Measurements from ENCODE around the gene TGFBR3L. TPM values are rescaled to one million over a fixed set of nuclear protein-coding genes. Genes with fewer than 3 reads are reported as not detected.
A peak's percentile ranks its signal among the peaks of the same experiment; 100 is the strongest.

The TGFBR3L gene
- total and polyA plus RNA-seq, 2 of the 8 experiments (the other 6 are each of a cell fraction or from before 2014, with no cell fraction given) = 3.1 to 3.7 TPM

- peak; percentile 0 for TF ChIP-seq SAP30 (IDR thresholded peaks at IDR 0.05; ENCODE audit: insufficient read depth, insufficient replicate concordance, low read length)
- no peak for TF ChIP-seq CHD2 (IDR thresholded peaks at IDR 0.05; ENCODE audit: low read length)
- no peak for TF ChIP-seq MAX (IDR thresholded peaks at IDR 0.05)
- TF ChIP-seq, protein P1, sequence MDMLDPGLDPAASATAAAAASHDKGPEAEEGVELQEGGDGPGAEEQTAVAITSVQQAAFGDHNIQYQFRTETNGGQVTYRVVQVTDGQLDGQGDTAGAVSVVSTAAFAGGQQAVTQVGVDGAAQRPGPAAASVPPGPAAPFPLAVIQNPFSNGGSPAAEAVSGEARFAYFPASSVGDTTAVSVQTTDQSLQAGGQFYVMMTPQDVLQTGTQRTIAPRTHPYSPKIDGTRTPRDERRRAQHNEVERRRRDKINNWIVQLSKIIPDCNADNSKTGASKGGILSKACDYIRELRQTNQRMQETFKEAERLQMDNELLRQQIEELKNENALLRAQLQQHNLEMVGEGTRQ (IDR thresholded peaks at IDR 0.05; ENCODE audit: low read length) = no peak
- no peak for TF ChIP-seq NRF1 (IDR thresholded peaks at IDR 0.05; ENCODE audit: low read depth, low read length)
- peak; percentile 68 for TF ChIP-seq TEAD4 (IDR thresholded peaks at IDR 0.05; ENCODE audit: low read depth, low read length)
- no peak; the same call in 1 of the 2 replicates for TF ChIP-seq TAF1 (IDR thresholded peaks at IDR 0.05; ENCODE audit: low read depth, low read length)
- TF ChIP-seq CHD1 (IDR thresholded peaks at IDR 0.05; ENCODE audit: low read depth, low read length) = no peak
- TF ChIP-seq TBP (IDR thresholded peaks at IDR 0.05; ENCODE audit: low read depth, low read length) = no peak
- TF ChIP-seq CREB1 (IDR thresholded peaks at IDR 0.05) = no peak
- TF ChIP-seq, protein P2, sequence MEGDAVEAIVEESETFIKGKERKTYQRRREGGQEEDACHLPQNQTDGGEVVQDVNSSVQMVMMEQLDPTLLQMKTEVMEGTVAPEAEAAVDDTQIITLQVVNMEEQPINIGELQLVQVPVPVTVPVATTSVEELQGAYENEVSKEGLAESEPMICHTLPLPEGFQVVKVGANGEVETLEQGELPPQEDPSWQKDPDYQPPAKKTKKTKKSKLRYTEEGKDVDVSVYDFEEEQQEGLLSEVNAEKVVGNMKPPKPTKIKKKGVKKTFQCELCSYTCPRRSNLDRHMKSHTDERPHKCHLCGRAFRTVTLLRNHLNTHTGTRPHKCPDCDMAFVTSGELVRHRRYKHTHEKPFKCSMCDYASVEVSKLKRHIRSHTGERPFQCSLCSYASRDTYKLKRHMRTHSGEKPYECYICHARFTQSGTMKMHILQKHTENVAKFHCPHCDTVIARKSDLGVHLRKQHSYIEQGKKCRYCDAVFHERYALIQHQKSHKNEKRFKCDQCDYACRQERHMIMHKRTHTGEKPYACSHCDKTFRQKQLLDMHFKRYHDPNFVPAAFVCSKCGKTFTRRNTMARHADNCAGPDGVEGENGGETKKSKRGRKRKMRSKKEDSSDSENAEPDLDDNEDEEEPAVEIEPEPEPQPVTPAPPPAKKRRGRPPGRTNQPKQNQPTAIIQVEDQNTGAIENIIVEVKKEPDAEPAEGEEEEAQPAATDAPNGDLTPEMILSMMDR (IDR thresholded peaks at IDR 0.05; ENCODE audit: control extremely low read depth in 1 of 3, insufficient read depth in 1 of 3, low read depth in 1 of 3, low read length in 3 of 3) = peak; percentile 53 to 75 (median 71)
- peak; percentile 37; the same call in 1 of the 2 replicates for TF ChIP-seq ATF2 (IDR thresholded peaks at IDR 0.05; ENCODE audit: low read length)
- TF ChIP-seq SIRT6 (IDR thresholded peaks at IDR 0.05; ENCODE audit: low read length) = no peak
- TF ChIP-seq POU5F1 (IDR thresholded peaks at IDR 0.05; ENCODE audit: low read depth, low read length) = no peak
- peak; percentile 74 to 91; a peak in 3 of 4 replicates for TF ChIP-seq SIN3A (conservative IDR thresholded peaks at IDR 0.05 in 1 of 2, IDR thresholded peaks at IDR 0.05 in 1 of 2; ENCODE audit: low read depth in 1 of 2, low read length in 2 of 2)
- TF ChIP-seq RBBP5 (IDR thresholded peaks at IDR 0.05; ENCODE audit: borderline replicate concordance, low read depth, low read length) = no peak
- no peak for TF ChIP-seq ZNF274 (IDR thresholded peaks at IDR 0.05; ENCODE audit: borderline replicate concordance, extremely low read depth, low read length)
- no peak for TF ChIP-seq BRCA1 (IDR thresholded peaks at IDR 0.05; ENCODE audit: low read depth, low read length)
- TF ChIP-seq RNF2 (IDR thresholded peaks at IDR 0.05; ENCODE audit: borderline replicate concordance, low read depth, low read length, missing control alignments, poor library complexity, severe bottlenecking) = no peak
These were observed 29.6 kb downstream of the TGFBR3L start (continued) for GRCh38 chr19:7944177-7944761.

Data from H1 (cell line).